ENCODE results near the gene ERBB3. TPM values are rescaled to one million over a fixed set of nuclear protein-coding genes. Genes with fewer than 3 reads are reported as not detected.
"Not testable (repeated sequence)": the region's sequence is repeated elsewhere in the genome, so short reads cannot be mapped to it uniquely, and the experiment has no call there.

The ERBB3 gene
- under 1 TPM; 0.25 to 0.34 TPM for total RNA-seq

DNA sequence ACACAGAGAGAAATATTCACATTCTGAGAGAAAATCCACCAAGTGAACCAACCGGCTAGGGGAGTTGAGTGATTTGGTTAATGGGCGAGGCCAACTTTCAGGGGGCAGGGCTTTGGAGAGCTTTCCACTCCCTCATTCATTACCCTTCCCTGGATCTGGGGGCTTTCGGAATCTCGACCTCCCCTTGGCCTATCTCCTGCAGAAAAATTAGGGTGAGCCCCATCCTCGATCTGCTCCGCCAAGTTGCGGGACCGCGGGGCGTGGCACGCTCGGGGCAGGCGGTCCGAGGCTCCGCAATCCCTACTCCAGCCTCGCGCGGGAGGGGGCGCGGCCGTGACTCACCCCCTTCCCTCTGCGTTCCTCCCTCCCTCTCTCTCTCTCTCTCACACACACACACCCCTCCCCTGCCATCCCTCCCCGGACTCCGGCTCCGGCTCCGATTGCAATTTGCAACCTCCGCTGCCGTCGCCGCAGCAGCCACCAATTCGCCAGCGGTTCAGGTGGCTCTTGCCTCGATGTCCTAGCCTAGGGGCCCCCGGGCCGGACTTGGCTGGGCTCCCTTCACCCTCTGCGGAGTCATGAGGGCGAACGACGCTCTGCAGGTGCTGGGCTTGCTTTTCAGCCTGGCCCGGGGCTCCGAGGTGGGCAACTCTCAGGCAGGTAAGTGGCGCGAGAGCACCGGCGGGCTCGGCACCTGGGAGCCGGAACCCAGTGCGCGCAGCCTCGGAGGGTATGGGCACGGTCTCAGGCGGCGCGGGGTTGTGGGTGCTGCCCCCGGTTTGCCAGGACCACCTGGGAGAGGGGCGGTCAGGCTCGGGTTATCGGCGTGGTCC lies at the start of gene ERBB3:
TSS of gene ERBB3 (plus strand) at position 443 of the 833 bp plus-strand sequence. CDS start at position 579, 136 bp downstream.
- DNase-seq (ENCODE audit: low spot score in 2 of 2) (peak; percentile 67 to 72), ATAC-seq (peak; percentile 92 to 95)
- Mint-ChIP-seq H3K36me3 (no peaks in the 10 kb centered on the region), H3K9me3 (no peaks in the 10 kb centered on the region), H3K27ac (no peak within 1 kb of the TSS)

DNA sequence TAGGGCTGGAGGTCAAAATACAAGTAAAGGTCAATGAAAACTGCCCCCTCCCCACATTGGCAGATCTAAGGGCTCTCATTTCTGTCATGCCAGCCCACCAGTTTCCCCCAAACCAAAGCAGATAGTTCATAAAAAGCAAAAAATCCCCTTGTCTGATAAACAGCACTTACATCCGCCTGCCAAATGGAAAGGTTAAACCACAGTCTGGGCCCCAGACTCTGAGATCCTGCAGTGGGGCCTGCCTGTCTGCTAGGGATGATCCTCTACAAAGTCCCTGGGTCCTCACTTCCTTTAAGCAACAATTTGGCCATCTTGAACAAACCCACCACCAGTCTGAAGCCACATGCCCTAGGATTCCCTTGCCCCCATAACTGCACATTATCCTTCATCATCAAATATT lies 48.0 kb upstream of the ERBB3 start:
- peaks cover 36 to 45% of the 10 kb centered on the region in 2 donors for H3K36me3 Mint-ChIP-seq

DNA sequence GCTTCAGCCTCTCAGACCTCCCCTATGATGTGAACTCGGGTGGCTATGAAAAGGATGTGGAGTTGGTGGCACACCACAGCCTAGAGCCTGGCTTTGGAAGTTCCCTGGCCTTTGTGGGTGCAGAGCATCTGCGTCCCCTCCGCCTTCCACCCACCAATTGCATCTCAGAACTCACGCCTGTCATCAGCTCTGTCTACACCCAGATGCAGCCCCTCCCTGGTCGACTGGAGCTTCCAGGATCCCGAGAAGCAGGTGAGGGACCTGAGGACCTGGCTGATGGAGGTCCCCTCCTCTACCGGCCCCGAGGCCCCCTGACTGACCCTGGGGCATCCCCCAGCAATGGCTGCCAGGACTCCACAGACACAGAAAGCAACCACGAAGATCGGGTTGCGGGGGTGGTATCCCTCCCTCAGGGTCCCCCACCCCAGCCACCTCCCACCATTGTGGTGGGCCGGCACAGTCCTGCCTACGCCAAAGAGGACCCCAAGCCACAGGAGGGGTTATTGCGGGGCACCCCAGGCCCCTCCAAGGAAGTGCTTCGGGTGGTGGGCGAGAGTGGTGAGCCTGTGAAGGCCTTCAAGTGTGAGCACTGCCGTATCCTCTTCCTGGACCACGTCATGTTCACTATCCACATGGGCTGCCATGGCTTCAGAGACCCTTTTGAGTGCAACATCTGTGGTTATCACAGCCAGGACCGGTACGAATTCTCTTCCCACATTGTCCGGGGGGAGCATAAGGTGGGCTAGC lies 45.2 kb upstream of the ERBB3 start:
- H3K36me3 Mint-ChIP-seq = peaks cover 17 to 28% of the 10 kb centered on the region in 2 donors
- peak; percentile 34 to 65 for ATAC-seq
- no peak for DNase-seq (ENCODE audit: low spot score in 2 of 2)
- H3K27ac Mint-ChIP-seq = peak overlapping the region in 1 of 2 donors; percentile 55
- H3K9me3 Mint-ChIP-seq = no peaks in the 10 kb centered on the region

More for the DNA sequence above, 48.0 kb upstream of the ERBB3 start:
- DNase-seq (ENCODE audit: low spot score in 2 of 2) (no peak), ATAC-seq (peak; percentile 51 to 79)
- Mint-ChIP-seq H3K9me3 (no peaks in the 10 kb centered on the region), H3K27ac (peak overlapping the region; percentile 79 to 84)

DNA sequence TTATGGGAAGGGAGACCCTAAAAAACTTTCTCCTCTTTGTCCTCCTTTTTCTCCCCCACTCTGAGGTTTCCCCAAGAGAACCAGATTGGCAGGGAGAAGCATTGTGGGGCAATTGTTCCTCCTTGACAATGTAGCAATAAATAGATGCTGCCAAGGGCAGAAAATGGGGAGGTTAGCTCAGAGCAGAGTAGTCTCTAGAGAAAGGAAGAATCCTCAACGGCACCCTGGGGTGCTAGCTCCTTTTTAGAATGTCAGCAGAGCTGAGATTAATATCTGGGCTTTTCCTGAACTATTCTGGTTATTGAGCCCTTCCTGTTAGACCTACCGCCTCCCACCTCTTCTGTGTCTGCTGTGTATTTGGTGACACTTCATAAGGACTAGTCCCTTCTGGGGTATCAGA lies 42.8 kb upstream of the ERBB3 start:
- Mint-ChIP-seq H3K27ac (peak overlapping the region; percentile 4 to 5), H3K36me3 (peaks cover 12 to 23% of the 10 kb centered on the region in 2 donors), H3K9me3 (no peaks in the 10 kb centered on the region)
- DNase-seq (ENCODE audit: low spot score in 2 of 2) (no peak), ATAC-seq (no peak)

DNA sequence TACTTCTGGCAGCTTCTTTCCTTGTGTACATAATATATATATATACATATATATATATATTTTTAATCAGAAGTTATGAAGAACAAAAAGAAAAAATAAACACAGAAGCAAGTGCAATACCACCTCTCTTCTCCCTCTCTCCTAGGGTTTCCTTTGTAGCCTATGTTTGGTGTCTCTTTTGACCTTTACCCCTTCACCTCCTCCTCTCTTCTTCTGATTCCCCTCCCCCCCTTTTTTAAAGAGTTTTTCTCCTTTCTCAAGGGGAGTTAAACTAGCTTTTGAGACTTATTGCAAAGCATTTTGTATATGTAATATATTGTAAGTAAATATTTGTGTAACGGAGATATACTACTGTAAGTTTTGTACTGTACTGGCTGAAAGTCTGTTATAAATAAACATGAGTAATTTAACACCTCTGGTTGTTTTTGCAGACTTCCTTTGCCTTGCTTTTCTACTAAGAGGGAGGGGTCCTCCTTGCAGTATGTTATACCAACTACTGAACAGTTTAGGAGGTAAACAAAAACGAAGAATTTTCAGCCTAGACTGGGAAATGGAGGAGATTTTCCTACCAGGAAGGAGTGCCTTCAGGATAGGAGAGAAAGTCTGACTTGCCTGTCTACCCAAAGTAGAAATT lies 41.8 kb upstream of the ERBB3 start:
- Mint-ChIP-seq H3K9me3 (no peaks in the 10 kb centered on the region), H3K27ac (peak overlapping the region; percentile 71 to 95), H3K36me3 (peaks cover 15 to 27% of the 10 kb centered on the region in 2 donors)
- ATAC-seq = no peak
- DNase-seq (ENCODE audit: low spot score in 2 of 2) = no peak

DNA sequence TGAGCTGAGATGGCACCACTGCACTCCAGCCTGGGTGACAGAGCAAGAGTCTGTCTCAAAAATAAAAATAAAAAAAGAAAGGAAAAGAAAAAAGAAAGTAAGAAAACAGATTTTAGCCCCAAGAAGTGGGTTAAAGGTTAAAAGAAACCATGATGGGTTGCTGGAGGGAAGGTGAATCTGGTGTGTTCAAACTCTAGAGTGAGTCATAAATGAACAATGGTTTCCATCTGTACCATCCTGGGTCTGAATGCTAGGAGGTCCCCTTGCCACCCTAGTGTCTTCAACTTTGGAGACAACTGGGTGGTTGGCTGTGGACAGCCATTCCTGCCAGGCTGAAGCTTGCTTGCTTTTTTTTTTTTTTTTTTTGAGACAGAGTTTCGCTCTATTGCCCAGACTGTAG lies 39.8 kb upstream of the ERBB3 start:
- ATAC-seq = peak; percentile 59 to 74
- peak overlapping the region; percentile 95 for H3K27ac Mint-ChIP-seq

DNA sequence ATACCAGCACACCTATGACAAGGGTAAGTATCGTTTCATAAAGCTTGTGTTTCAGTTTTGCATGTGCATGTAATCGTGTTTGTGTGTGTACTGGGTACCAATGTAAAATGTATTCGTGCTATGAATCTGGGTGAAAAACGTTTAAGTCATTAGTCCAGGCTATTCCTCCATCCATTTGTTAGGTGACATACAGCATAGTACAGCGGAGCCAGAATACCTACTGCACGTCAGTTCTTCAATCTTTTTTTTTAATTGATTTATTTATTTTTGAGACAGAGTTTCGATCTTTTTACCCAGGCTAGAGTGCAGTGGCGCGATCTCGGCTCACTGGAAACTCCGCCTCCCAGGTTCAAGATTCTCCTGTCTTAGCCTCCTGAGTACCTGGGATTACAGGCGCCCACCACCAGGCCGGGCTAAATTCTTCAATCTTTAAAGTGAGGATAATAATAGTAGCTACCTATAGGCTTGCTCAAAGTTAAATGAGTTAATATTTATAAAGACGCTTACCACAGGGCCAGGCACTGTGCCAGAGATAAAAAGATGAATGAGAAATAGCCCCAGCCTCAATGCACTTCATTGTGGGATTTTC lies 38.9 kb upstream of the ERBB3 start:
- peak overlapping the region; percentile 95 for H3K27ac Mint-ChIP-seq
- ATAC-seq = peak in 1 of 2 donors; percentile 1
- H3K9me3 Mint-ChIP-seq = no peaks in the 10 kb centered on the region
- no peak for DNase-seq (ENCODE audit: low spot score in 2 of 2)
- H3K36me3 Mint-ChIP-seq = peaks cover 24 to 32% of the 10 kb centered on the region in 2 donors

More for the DNA sequence above, 39.8 kb upstream of the ERBB3 start:
- Mint-ChIP-seq H3K9me3 (no peaks in the 10 kb centered on the region), H3K36me3 (peaks cover 24 to 40% of the 10 kb centered on the region in 2 donors)
- DNase-seq (ENCODE audit: low spot score in 2 of 2) = no peak

DNA sequence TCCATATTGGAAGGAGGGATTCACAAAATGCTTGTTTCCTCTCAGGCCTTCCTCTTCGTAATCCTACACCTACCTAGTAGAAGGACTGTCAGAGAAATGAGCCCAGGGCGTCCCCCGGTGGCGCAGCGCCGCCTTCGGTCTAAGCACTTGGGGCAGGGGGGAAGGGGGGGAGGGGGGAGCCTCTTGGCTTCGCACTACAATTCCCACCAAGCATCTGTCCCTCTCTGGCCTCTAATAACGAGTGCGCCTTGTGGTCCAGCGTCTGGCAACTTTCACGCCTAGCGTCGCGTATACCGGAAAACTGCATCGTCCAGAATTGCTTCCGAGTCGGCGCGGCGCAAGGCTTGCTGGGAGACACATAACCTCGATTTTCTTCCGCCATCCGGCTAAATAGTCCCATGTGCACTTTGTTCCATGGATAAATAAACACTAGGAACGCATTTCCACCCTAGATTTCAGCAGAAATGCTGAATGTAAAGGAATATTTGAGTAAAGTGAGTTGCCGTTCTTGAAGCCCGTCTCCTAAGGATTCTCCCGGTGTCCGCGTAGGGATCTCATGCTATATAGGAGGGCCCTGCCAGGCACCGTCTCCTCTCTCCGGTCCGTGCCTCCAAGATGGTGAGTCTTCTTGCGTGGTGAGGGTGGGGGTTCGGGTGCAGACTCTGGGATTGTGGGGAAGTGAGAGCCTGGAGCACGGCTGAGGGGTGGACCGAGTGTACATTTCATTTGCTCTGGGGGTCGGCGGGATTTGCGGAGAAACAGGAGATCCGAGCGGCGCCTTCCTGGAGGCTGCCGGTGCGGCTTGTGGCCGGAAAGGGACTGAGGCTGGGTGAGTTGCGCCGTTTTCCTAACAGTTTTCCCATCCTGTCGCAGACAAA lies 38.2 kb upstream of the ERBB3 start, which contains the start of gene RPS26:
TSS of gene RPS26 (plus strand) at position 367 of the 878 bp plus-strand sequence. CDS start at position 616, 249 bp downstream.
- H3K27ac Mint-ChIP-seq = peak within 1 kb of the TSS; percentile 95 to 100
- ATAC-seq = peak; percentile 84 to 90
- peak; percentile 88 to 92 for DNase-seq (ENCODE audit: low spot score in 2 of 2)
- H3K9me3 Mint-ChIP-seq = no peaks in the 10 kb centered on the region
- H3K36me3 Mint-ChIP-seq = peaks cover 24 to 32% of the 10 kb centered on the region in 2 donors

DNA sequence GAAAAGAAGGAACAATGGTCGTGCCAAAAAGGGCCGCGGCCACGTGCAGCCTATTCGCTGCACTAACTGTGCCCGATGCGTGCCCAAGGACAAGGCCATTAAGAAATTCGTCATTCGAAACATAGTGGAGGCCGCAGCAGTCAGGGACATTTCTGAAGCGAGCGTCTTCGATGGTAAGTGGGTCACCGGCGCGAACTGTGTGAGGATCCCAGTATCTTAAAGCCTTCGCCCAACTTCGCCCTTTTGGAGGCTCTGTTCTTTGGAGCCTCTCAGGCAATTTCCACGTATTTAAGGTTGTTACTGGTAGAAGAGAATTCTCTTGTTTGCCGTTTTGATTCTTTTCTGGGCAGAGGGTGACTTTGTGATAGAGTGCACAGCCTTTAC lies 37.5 kb upstream of the ERBB3 start:
- peaks cover 24 to 32% of the 10 kb centered on the region in 2 donors for H3K36me3 Mint-ChIP-seq
- H3K27ac Mint-ChIP-seq = peak overlapping the region; percentile 95 to 100
- not testable (repeated sequence) for DNase-seq (ENCODE audit: low spot score in 2 of 2); H3K9me3 Mint-ChIP-seq; ATAC-seq

DNA sequence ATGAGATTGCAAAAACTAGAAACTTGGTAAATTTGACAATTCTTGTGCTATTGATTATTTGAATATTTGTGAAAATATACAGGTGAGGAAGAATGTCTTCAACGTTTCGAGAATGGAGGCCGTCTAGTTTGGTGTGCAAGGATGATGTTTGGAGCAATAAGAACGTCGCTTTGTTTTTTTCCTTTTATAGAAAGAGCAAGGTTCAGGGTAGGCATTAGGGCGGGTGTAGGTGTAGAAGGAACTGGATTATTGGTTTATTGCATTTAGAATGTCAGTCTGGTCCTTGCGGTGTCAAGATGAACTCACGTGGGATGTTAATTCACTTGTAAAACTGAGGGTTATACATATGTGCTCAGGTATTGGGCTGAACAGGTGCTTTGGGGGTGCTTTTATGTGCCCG lies 37.1 kb upstream of the ERBB3 start:
- DNase-seq (ENCODE audit: low spot score in 2 of 2) = no peak
- Mint-ChIP-seq H3K9me3 (no peaks in the 10 kb centered on the region), H3K27ac (peak overlapping the region; percentile 95 to 100), H3K36me3 (peaks cover 24 to 32% of the 10 kb centered on the region in 2 donors)
- ATAC-seq = no peak

DNA sequence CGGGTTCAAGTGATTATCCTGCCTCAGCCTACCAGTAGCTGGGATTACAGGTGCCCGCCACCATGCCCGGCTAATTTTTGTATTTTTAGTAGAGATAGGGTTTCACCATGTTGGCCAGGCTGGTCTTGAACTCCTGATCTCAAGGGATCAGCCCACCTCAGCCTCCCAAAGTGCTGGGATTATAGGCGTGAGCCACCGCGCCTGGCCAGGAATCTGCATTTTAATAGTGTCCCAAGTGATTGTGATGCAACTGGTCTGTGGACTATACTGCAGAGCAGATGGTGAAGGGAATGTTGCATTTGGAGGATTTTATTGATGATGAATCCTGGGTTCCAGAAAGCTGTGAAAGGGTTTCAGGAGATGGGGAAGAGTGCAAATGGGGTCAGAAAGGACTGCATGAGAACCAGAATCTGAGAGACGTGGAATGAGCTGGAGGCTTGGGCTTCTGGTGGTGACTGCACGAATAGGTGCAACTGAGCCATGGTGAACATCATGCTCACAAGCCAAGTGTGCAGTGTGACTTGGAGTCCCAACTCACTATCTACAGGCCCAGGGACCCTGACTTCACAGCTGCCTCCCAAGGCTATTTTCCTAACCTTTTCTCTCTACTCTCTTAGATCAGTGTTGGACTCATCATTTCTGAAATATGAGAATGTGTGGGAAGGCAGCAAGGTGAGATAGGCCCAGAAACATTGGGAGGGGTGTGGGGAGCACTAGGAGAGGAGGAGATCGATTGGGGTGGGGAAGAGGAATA lies 33.8 kb upstream of the ERBB3 start:
- no peak for DNase-seq (ENCODE audit: low spot score in 2 of 2)
- Mint-ChIP-seq H3K36me3 (peaks cover 24 to 28% of the 10 kb centered on the region in 2 donors), H3K27ac (peak overlapping the region; percentile 32 to 91), H3K9me3 (no peaks in the 10 kb centered on the region)
- no peak for ATAC-seq

DNA sequence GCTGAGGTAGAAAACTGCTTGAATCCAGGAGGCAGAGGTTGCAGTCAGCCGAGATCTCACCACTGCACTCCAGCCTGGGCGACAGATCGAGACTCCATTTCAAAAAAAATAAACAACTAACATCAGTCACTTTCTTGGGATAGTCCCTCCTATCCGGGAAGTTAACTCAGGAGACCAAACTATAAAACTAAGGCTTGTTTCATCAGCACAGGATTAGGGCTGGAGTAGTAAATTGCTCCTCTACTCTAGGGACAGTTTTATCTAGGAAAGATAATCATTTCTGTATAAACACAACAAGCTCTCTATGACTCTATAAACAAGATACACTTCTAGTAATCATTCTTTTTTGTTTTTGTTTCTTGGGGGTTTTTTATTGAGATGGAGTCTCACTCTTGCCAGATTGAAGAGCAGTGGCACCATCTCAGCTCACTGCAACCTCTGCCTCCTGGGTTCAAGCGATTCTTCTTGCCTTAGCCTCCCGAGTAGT lies 26.5 kb upstream of the ERBB3 start:
- DNase-seq (ENCODE audit: low spot score in 2 of 2) (no peak), ATAC-seq (no peak)
- H3K9me3 Mint-ChIP-seq = no peaks in the 10 kb centered on the region
- no peaks in the 10 kb centered on the region for H3K36me3 Mint-ChIP-seq
- no peak overlapping the region for H3K27ac Mint-ChIP-seq

DNA sequence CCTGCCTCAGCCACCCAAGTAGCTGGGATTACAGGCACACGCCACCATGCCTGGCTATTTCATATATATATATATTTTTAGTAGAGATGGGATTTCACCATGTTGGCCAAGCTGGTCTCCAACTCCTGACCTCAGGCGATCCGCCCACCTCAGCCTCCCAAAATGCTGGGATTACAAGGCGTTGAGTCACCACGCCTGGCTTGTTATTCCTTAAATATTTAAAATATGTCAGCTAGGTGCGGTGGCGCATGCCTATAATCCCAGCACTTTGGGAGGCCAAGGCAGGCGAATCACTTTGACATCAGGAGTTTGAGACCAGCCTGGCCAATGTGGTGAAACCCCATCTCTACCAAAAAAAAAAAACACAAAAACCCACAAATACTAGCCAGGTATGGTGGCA lies 20.0 kb upstream of the ERBB3 start:
- ATAC-seq = not testable (repeated sequence)

DNA sequence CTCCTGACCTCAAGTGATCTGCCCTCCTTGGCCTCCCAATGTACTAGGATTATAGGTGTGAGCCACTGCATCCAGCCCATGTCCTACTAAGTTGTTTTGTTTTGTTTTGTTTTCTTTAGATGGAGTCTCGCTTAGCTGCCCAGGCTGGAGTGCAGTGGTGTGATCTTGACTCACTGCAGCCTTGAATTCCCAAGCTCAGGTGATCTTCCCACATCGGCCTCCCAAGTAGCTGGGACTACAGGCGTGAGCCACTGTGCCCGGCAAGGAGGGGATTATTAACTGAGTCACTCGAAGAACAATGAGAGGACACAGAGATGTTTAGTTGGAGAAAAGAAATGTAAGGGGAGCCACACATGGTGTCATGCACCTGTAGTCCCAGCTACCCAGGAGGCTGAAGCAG lies 18.0 kb upstream of the ERBB3 start:
- H3K36me3 Mint-ChIP-seq = no peaks in the 10 kb centered on the region
- ATAC-seq = no peak
- no peaks in the 10 kb centered on the region for H3K9me3 Mint-ChIP-seq
- H3K27ac Mint-ChIP-seq = no peak overlapping the region
- no peak for DNase-seq (ENCODE audit: low spot score in 2 of 2)

More for the DNA sequence above, 20.0 kb upstream of the ERBB3 start:
- H3K27ac Mint-ChIP-seq; H3K36me3 Mint-ChIP-seq; DNase-seq (ENCODE audit: low spot score in 2 of 2); H3K9me3 Mint-ChIP-seq: not testable (repeated sequence)

DNA sequence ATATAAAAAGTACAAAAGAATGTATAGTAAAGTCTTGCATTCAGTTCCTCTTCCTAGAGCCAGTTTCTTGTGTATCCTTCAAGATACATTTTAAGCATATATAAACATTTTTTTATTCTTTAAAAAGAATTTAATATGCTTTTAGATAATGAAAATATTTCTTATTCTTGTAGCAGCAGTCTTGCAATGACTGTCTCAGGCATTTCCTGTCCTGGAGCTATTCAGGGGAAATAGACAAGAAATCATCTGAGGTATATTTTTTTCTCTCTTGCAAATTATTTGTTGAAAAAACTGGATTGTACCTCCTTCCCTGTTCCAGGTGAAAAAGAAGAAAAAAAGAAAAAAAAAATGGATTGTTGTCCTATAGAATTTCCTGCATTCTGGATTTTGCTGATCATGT lies 17.0 kb upstream of the ERBB3 start:
- DNase-seq (ENCODE audit: low spot score in 2 of 2) (no peak), ATAC-seq (no peak)
- no peak overlapping the region for H3K27ac Mint-ChIP-seq
- H3K9me3 Mint-ChIP-seq = no peaks in the 10 kb centered on the region
- H3K36me3 Mint-ChIP-seq = no peaks in the 10 kb centered on the region

Data from activated naive CD4-positive, alpha-beta T cell treated with anti-CD3 and anti-CD28 coated beads, Interleukin-2, amount 50 U/mL, for 72 hours (primary cell).